Measurements from ENCODE around the gene ABCC4.

The ABCC4 gene

GRCh38 chr13:95150555-95150954, 150.7 kb downstream of the ABCC4 start:
- in situ Hi-C loops (cut with HindIII; ENCODE audit: low pct_ligation_motif_present, low pct_unique_long_range_greater_than_20kb, low sequenced_read_pairs) = no loop called here
- DNase-seq = no peak

- DNase-seq = no peak
- in situ Hi-C loops (cut with HindIII; ENCODE audit: low pct_ligation_motif_present, low pct_unique_long_range_greater_than_20kb, low sequenced_read_pairs) = no loop called here
Observed at GRCh38 chr13:95146486-95146885, 154.8 kb downstream of the ABCC4 start.

GRCh38 chr13:95145587-95145986, 155.7 kb downstream of the ABCC4 start:
- DNase-seq = no peak
- in situ Hi-C loops (cut with HindIII; ENCODE audit: low pct_ligation_motif_present, low pct_unique_long_range_greater_than_20kb, low sequenced_read_pairs) = no loop called here

- no peak for DNase-seq
- in situ Hi-C loops (cut with HindIII; ENCODE audit: low pct_ligation_motif_present, low pct_unique_long_range_greater_than_20kb, low sequenced_read_pairs) = no loop called here
Observed at GRCh38 chr13:95140502-95140901, 160.7 kb downstream of the ABCC4 start.

- in situ Hi-C loops (cut with HindIII; ENCODE audit: low pct_ligation_motif_present, low pct_unique_long_range_greater_than_20kb, low sequenced_read_pairs) = no loop called here
- no peak for DNase-seq
Observed at GRCh38 chr13:95138876-95139585, 162.2 kb downstream of the ABCC4 start.

- DNase-seq = no peak
- in situ Hi-C loops (cut with HindIII; ENCODE audit: low pct_ligation_motif_present, low pct_unique_long_range_greater_than_20kb, low sequenced_read_pairs) = no loop called here
Observed at GRCh38 chr13:95137096-95137495, 164.2 kb downstream of the ABCC4 start.

- in situ Hi-C loops (cut with HindIII; ENCODE audit: low pct_ligation_motif_present, low pct_unique_long_range_greater_than_20kb, low sequenced_read_pairs) = no loop called here
- no peak for DNase-seq
Observed at GRCh38 chr13:95136638-95137037, 164.6 kb downstream of the ABCC4 start.

GRCh38 chr13:95133498-95133897, 167.8 kb downstream of the ABCC4 start:
- in situ Hi-C loops (cut with HindIII; ENCODE audit: low pct_ligation_motif_present, low pct_unique_long_range_greater_than_20kb, low sequenced_read_pairs) = no loop called here
- DNase-seq = no peak

GRCh38 chr13:95129004-95129403, 172.2 kb downstream of the ABCC4 start:
- DNase-seq = no peak
- in situ Hi-C loops (cut with HindIII; ENCODE audit: low pct_ligation_motif_present, low pct_unique_long_range_greater_than_20kb, low sequenced_read_pairs) = no loop called here

- in situ Hi-C loops (cut with HindIII; ENCODE audit: low pct_ligation_motif_present, low pct_unique_long_range_greater_than_20kb, low sequenced_read_pairs) = no loop called here
- DNase-seq = no peak
Observed at GRCh38 chr13:95128045-95128643, 173.1 kb downstream of the ABCC4 start.

GRCh38 chr13:95124959-95125358, 176.3 kb downstream of the ABCC4 start:
- in situ Hi-C loops (cut with HindIII; ENCODE audit: low pct_ligation_motif_present, low pct_unique_long_range_greater_than_20kb, low sequenced_read_pairs) = no loop called here
- DNase-seq = no peak

- in situ Hi-C loops (cut with HindIII; ENCODE audit: low pct_ligation_motif_present, low pct_unique_long_range_greater_than_20kb, low sequenced_read_pairs) = no loop called here
- no peak for DNase-seq
Observed at GRCh38 chr13:95123726-95124125, 177.5 kb downstream of the ABCC4 start.

GRCh38 chr13:95122063-95122462, 179.2 kb downstream of the ABCC4 start:
- in situ Hi-C loops (cut with HindIII; ENCODE audit: low pct_ligation_motif_present, low pct_unique_long_range_greater_than_20kb, low sequenced_read_pairs) = no loop called here
- DNase-seq = no peak

GRCh38 chr13:95121516-95121915, 179.7 kb downstream of the ABCC4 start:
- no peak for DNase-seq
- in situ Hi-C loops (cut with HindIII; ENCODE audit: low pct_ligation_motif_present, low pct_unique_long_range_greater_than_20kb, low sequenced_read_pairs) = no loop called here

GRCh38 chr13:95120650-95121049, 180.6 kb downstream of the ABCC4 start:
- in situ Hi-C loops (cut with HindIII; ENCODE audit: low pct_ligation_motif_present, low pct_unique_long_range_greater_than_20kb, low sequenced_read_pairs) = no loop called here
- no peak for DNase-seq

- in situ Hi-C loops (cut with HindIII; ENCODE audit: low pct_ligation_motif_present, low pct_unique_long_range_greater_than_20kb, low sequenced_read_pairs) = no loop called here
- DNase-seq = no peak
Observed at GRCh38 chr13:95118541-95119324, 182.5 kb downstream of the ABCC4 start.

GRCh38 chr13:95117092-95117491, 184.2 kb downstream of the ABCC4 start:
- DNase-seq = no peak
- in situ Hi-C loops (cut with HindIII; ENCODE audit: low pct_ligation_motif_present, low pct_unique_long_range_greater_than_20kb, low sequenced_read_pairs) = no loop called here

- in situ Hi-C loops (cut with HindIII; ENCODE audit: low pct_ligation_motif_present, low pct_unique_long_range_greater_than_20kb, low sequenced_read_pairs) = no loop called here
- DNase-seq = no peak
Observed at GRCh38 chr13:95115525-95115924, 185.7 kb downstream of the ABCC4 start.

- no peak for DNase-seq
- in situ Hi-C loops (cut with HindIII; ENCODE audit: low pct_ligation_motif_present, low pct_unique_long_range_greater_than_20kb, low sequenced_read_pairs) = no loop called here
Observed at GRCh38 chr13:95113601-95114000, 187.7 kb downstream of the ABCC4 start.

GRCh38 chr13:95112883-95113282, 188.4 kb downstream of the ABCC4 start:
- no peak for DNase-seq
- in situ Hi-C loops (cut with HindIII; ENCODE audit: low pct_ligation_motif_present, low pct_unique_long_range_greater_than_20kb, low sequenced_read_pairs) = no loop called here

All from ACHN (cell line).